Mucosa of stomach (tissue), 1 donor: ENCODE measurements around the gene LRPPRC.

Experiments
- H3K27me3 ChIP-seq: one replicate; pipeline ENCODE4 v1.7.0; 2013; ENCODE audit warnings: mild to moderate bottlenecking, low read length; ENCODE audit not compliant: control insufficient read depth, insufficient read depth
- H3K36me3 ChIP-seq: one replicate; pipeline ENCODE4 v1.7.0; 2013; ENCODE audit warnings: low read length; ENCODE audit not compliant: control insufficient read depth, insufficient read depth
- H3K4me1 ChIP-seq: one replicate; pipeline ENCODE4 v1.7.0; 2013; ENCODE audit warnings: mild to moderate bottlenecking, low read length; ENCODE audit not compliant: control insufficient read depth, insufficient read depth
- H3K4me3 ChIP-seq: one replicate; pipeline ENCODE4 v1.7.0; 2013; ENCODE audit warnings: low read length
- H3K9ac ChIP-seq: one replicate; pipeline ENCODE4 v1.7.0; 2013; ENCODE audit warnings: mild to moderate bottlenecking, low read length, moderate library complexity
- H3K9me3 ChIP-seq: one replicate; pipeline ENCODE4 v1.7.0; 2013; ENCODE audit warnings: mild to moderate bottlenecking, low read length, moderate library complexity; ENCODE audit not compliant: control insufficient read depth
- donor health status: Pancreatic carcinoma.

Gene LRPPRC

DNA sequence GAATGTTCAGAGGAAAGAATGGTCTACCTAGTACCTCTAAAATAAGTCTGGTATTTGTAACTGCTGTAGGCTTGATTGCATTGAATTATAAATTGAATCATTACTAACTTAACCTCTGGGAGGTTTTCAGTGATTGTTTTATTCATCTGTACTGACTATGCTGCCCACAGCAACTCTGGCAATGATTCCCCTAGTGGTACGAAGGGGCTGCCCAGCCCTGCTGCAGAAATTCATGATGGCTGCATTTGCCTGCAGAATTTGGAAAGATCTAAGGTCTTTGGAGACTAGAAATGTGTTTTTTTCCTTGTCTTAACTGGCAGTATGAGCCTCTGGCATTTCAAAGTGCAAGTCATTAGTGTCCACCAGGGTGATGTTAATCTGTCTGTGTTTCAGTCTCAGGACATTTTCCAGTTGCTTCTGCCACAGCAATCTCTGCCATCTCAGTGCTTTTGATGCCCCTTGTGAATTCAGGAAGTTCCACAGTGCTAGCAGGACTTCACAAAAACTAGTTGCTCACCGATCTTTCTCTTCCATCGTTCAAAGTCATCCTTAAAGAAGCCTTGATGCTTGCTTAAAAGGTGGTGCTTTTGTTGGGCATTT, 13.4 kb upstream of the LRPPRC start:
- H3K9me3 ChIP-seq = no peaks in the 10 kb centered on the region
- H3K9ac ChIP-seq = no peak overlapping the region
- H3K27me3 ChIP-seq = peaks cover 4% of the 10 kb centered on the region
- H3K4me3 ChIP-seq = no peak overlapping the region
- H3K36me3 ChIP-seq = no peaks in the 10 kb centered on the region
- no peaks in the 10 kb centered on the region for H3K4me1 ChIP-seq

DNA sequence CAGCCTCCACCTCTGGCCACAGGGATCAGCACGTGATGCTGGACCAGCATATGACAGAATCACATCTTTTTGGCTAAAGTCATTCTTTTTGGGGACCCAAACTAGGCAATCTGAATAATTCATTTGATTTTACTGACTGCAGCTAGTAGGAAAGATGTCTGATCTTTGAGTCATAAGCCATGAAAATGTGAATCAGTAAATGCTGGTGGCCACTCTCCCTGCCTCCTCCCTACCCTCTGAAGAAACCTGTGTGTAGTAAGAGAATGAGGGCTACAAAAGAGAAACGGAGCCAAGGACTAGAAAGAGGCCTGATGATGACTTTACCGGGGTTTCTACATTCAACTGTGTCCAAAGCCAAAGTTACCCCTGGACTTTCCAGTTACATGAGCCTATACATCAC, 10.1 kb upstream of the LRPPRC start:
- no peak overlapping the region for H3K9ac ChIP-seq
- peaks cover 4% of the 10 kb centered on the region for H3K27me3 ChIP-seq
- H3K36me3 ChIP-seq = no peaks in the 10 kb centered on the region
- H3K4me1 ChIP-seq = no peaks in the 10 kb centered on the region
- no peak overlapping the region for H3K4me3 ChIP-seq
- H3K9me3 ChIP-seq = no peaks in the 10 kb centered on the region

DNA sequence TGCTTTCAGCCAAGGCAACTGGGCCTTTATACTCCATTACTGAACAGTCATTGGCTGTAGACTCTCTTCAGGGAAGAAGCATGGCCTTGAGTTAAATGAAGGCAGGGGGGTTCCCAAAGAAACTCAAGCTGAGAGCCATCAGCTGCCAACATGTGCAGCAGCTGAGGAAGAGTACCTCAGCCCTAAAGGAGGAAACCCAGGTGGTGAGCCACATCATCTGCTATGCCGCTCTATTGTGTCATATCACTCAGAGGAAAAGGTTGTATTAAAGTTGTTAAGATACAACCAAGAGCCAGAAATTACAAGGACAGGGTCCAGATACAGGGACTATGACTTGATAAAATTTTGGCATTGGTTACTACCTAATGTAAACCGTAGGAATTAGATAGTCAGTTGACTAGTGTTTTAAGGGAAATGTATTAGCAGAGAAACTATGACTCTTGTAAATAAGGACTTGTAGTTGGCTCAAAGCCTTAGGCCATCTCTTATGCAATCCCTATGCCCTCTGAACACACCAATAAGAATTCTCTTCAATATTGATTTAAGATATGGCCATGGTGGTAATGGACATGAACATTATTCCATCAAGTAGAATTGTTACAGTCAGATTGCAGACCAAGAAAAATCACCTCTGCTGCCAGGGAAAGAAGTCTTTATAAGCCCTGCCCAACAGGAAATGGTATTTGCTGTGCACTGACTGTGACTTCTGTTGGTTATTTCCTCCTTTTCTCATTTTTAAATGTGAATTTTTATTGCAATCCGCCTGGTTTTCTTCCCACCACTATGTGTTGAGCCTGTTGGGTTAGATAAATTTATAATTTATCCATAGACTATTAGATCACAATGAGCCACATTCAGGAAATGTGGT, 9.2 kb upstream of the LRPPRC start:
- no peaks in the 10 kb centered on the region for H3K4me1 ChIP-seq
- no peaks in the 10 kb centered on the region for H3K9me3 ChIP-seq
- H3K27me3 ChIP-seq = no peaks in the 10 kb centered on the region
- H3K36me3 ChIP-seq = no peaks in the 10 kb centered on the region
- H3K4me3 ChIP-seq = no peak overlapping the region
- H3K9ac ChIP-seq = no peak overlapping the region

DNA sequence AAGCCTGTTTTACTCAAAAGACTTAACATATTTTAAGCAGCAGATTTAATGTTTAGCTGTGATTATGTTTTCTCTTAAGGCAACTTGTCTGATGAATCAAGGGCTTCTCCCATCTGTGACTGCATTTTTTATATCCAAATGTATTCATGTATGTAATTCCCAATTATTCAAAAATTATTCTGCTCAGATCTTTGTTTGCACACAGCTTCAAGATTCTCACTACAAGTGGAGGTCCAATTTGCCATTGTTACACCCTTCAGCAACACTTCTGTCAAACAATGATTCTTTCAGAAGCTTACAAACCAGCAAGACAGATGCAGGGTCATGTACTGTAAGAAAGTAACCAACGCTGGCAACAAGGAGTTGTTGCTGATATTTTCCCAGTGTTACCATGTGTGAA, 5.9 kb upstream of the LRPPRC start:
- Histone ChIP-seq H3K27me3 (no peaks in the 10 kb centered on the region), H3K9me3 (no peaks in the 10 kb centered on the region), H3K4me1 (no peaks in the 10 kb centered on the region), H3K9ac (no peak overlapping the region), H3K36me3 (no peaks in the 10 kb centered on the region), H3K4me3 (no peak overlapping the region)

GRCh38 chr2:43998263-43998662, 2.5 kb upstream of the LRPPRC start:
- H3K9ac ChIP-seq = no peak overlapping the region
- peaks cover 5% of the 10 kb centered on the region for H3K4me1 ChIP-seq
- H3K4me3 ChIP-seq = no peak overlapping the region
- no peaks in the 10 kb centered on the region for H3K27me3 ChIP-seq
- no peaks in the 10 kb centered on the region for H3K9me3 ChIP-seq
- H3K36me3 ChIP-seq = no peaks in the 10 kb centered on the region

GRCh38 chr2:43993437-43993836, 2.4 kb downstream of the LRPPRC start:
- Histone ChIP-seq H3K4me3 (no peak overlapping the region), H3K4me1 (peaks cover 5% of the 10 kb centered on the region), H3K27me3 (no peaks in the 10 kb centered on the region), H3K9ac (no peak overlapping the region), H3K36me3 (no peaks in the 10 kb centered on the region), H3K9me3 (no peaks in the 10 kb centered on the region)

DNA sequence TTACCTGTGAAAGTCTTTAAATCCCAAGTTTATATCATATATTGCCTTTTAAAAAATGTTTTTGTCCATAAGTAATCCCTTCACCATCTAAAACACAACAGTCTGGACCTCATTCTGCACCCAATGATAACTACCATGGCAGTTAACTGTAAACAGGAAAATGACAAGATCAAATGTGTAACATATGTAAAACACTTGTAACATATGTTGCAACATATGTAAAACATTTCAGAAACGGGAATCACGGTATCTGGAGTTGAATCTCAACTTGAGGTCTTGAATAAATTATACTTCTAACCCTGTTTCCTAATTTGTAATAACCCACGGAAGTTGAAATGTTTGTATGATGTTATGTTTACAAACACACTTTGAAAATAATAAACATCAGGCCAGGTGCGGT, 6.2 kb downstream of the LRPPRC start:
- H3K36me3 ChIP-seq = no peaks in the 10 kb centered on the region
- H3K4me1 ChIP-seq = peaks cover under 1% of the 10 kb centered on the region
- no peaks in the 10 kb centered on the region for H3K9me3 ChIP-seq
- H3K9ac ChIP-seq = no peak overlapping the region
- no peaks in the 10 kb centered on the region for H3K27me3 ChIP-seq
- no peak overlapping the region for H3K4me3 ChIP-seq

DNA sequence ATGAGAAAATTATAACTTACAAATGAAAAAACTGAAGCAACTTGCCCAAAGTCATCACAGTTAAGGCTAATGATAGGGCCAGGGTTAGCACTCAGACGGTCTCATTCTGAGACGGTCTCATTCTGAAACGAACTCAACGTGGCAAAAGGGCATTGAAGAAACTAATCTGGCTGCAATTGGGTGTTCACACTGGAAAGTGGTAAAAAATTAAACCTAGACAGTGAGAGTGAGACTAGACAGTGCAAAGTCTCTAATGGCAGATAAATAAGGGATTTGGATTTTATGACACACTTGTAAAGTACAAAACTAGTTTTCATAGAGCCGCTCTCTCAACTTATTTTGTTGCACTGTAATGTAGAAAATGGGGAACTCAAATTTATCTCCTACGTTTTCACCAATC, 9.2 kb downstream of the LRPPRC start:
- H3K36me3 ChIP-seq = no peaks in the 10 kb centered on the region
- no peak overlapping the region for H3K4me3 ChIP-seq
- no peaks in the 10 kb centered on the region for H3K27me3 ChIP-seq
- H3K4me1 ChIP-seq = no peaks in the 10 kb centered on the region
- H3K9ac ChIP-seq = no peak overlapping the region
- H3K9me3 ChIP-seq = no peaks in the 10 kb centered on the region

GRCh38 chr2:43985359-43985758, 10.4 kb downstream of the LRPPRC start:
- no peaks in the 10 kb centered on the region for H3K4me1 ChIP-seq
- H3K9ac ChIP-seq = no peak overlapping the region
- no peaks in the 10 kb centered on the region for H3K9me3 ChIP-seq
- no peaks in the 10 kb centered on the region for H3K27me3 ChIP-seq
- no peaks in the 10 kb centered on the region for H3K36me3 ChIP-seq
- no peak overlapping the region for H3K4me3 ChIP-seq

- Histone ChIP-seq H3K9ac (no peak overlapping the region), H3K4me1 (no peaks in the 10 kb centered on the region), H3K9me3 (no peaks in the 10 kb centered on the region), H3K4me3 (no peak overlapping the region), H3K36me3 (no peaks in the 10 kb centered on the region), H3K27me3 (no peaks in the 10 kb centered on the region)
Observed at GRCh38 chr2:43984533-43984932, 11.3 kb downstream of the LRPPRC start.

DNA sequence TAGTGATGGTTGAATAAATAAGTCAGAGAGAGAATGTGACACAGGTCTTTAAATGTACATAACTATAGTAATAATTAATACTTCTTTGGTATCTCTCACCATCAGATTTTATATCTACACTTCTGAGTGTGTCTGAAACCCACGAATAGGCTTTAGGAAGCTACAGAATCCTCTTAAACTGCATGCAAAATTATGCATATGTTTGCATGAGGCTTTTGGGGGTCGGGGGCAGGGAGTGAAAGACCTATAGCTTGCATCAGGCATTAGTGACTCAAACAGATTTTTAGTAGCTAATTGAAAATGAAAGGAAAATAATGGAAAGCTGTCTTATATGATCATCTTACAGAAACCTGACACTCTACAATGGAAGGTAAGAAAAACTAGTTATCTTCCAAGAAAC, 14.9 kb downstream of the LRPPRC start:
- Histone ChIP-seq H3K27me3 (no peaks in the 10 kb centered on the region), H3K4me3 (no peak overlapping the region), H3K4me1 (no peaks in the 10 kb centered on the region), H3K36me3 (no peaks in the 10 kb centered on the region), H3K9ac (no peak overlapping the region), H3K9me3 (no peaks in the 10 kb centered on the region)

GRCh38 chr2:43977677-43978375, 18.0 kb downstream of the LRPPRC start:
- H3K9me3 ChIP-seq = no peaks in the 10 kb centered on the region
- no peaks in the 10 kb centered on the region for H3K36me3 ChIP-seq
- H3K4me3 ChIP-seq = no peak overlapping the region
- no peaks in the 10 kb centered on the region for H3K4me1 ChIP-seq
- no peak overlapping the region for H3K9ac ChIP-seq
- H3K27me3 ChIP-seq = no peaks in the 10 kb centered on the region
